Ureter (tissue), 1 donor: ENCODE measurements around the gene TNFRSF18. TPM values are rescaled to one million over a fixed set of nuclear protein-coding genes. Genes with fewer than 3 reads are reported as not detected.

Experiments used
- DNase-seq: peaks from one replicate; pipeline ENCODE4 v3.0.0-alpha.2; 2020; ENCODE audit warnings: low spot score
- total RNA-seq: library from RNA; stranded (reverse); gene quantifications from one replicate; pipeline ENCODE4 v1.2.4, GENCODE V29; 2023
- donor health status: DM: yes; HTN: yes; CAD: no.

Gene TNFRSF18
- total RNA-seq, 1 donor from 2014 or later: 3.3 TPM

- DNase-seq: no peak
These were observed 22.4 kb upstream of the TNFRSF18 start for GRCh38 chr1:1228596-1229321.

GRCh38 chr1:1228187-1228586 lies 21.8 kb upstream of the TNFRSF18 start:
- no peak for DNase-seq

GRCh38 chr1:1227386-1227785 lies 21.0 kb upstream of the TNFRSF18 start:
- no peak for DNase-seq

- no peak for DNase-seq
These were observed 20.4 kb upstream of the TNFRSF18 start for GRCh38 chr1:1226566-1227362.

GRCh38 chr1:1225913-1226312 lies 19.5 kb upstream of the TNFRSF18 start:
- no peak for DNase-seq

- no peak for DNase-seq
These were observed 18.9 kb upstream of the TNFRSF18 start for GRCh38 chr1:1225238-1225845.

- no peak for DNase-seq
These were observed 17.5 kb upstream of the TNFRSF18 start for GRCh38 chr1:1223891-1224290.

- no peak for DNase-seq
These were observed 16.9 kb upstream of the TNFRSF18 start for GRCh38 chr1:1223321-1223720.

GRCh38 chr1:1222575-1223225 lies 16.3 kb upstream of the TNFRSF18 start:
- no peak for DNase-seq

GRCh38 chr1:1221887-1222574 lies 15.6 kb upstream of the TNFRSF18 start:
- DNase-seq: no peak

GRCh38 chr1:1220197-1220596 lies 13.8 kb upstream of the TNFRSF18 start:
- no peak for DNase-seq

GRCh38 chr1:1219341-1219740 lies 12.9 kb upstream of the TNFRSF18 start:
- no peak for DNase-seq

- DNase-seq: no peak
These were observed 12.3 kb upstream of the TNFRSF18 start for GRCh38 chr1:1218524-1219200.

- no peak for DNase-seq
These were observed 11.5 kb upstream of the TNFRSF18 start for GRCh38 chr1:1217621-1218523.

GRCh38 chr1:1216770-1217620 lies 10.6 kb upstream of the TNFRSF18 start:
- no peak for DNase-seq

- DNase-seq: no peak
These were observed 9.7 kb upstream of the TNFRSF18 start for GRCh38 chr1:1215881-1216605.

- DNase-seq: no peak
These were observed 8.8 kb upstream of the TNFRSF18 start for GRCh38 chr1:1215080-1215676.
